ENCODE data around the gene CCDC124. TPM values are rescaled to one million over a fixed set of nuclear protein-coding genes. Genes with fewer than 3 reads are reported as not detected.

Gene CCDC124
- total and polyA plus RNA-seq, 4 donors: 15.8 to 59.3 (median 32.1) TPM

DNA sequence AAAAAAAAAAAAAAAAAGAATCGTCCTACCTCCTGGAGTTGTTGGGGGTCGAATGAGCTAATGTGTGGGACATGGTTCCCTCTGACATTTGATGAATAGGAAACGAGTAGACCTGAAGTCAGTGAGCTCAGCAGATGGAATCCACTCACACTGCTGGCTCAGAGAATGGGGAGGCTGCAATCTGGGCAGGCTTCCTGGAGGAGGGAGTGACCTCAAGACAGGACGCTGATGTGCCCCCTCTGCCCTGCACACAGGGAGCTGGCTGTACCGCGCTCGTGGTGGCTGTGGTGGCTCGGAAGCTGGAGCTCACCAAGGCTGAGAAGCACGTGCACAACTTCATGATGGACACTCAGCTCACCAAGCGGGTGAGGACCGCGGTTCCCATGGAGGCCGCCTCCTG lies 55.3 kb downstream of the CCDC124 start:
- TF ChIP-seq FOXA2 (IDR thresholded peaks at IDR 0.05): no peak
- TF ChIP-seq RAD21 (IDR thresholded peaks at IDR 0.05): no peak
- TF ChIP-seq, protein P1, sequence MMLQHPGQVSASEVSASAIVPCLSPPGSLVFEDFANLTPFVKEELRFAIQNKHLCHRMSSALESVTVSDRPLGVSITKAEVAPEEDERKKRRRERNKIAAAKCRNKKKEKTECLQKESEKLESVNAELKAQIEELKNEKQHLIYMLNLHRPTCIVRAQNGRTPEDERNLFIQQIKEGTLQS (IDR thresholded peaks at IDR 0.05): no peak
- no peak for TF ChIP-seq SP1 (IDR thresholded peaks at IDR 0.05)
- TF ChIP-seq EGR1 (IDR thresholded peaks at IDR 0.05; ENCODE audit: low read depth in 2 of 2): no peak
- TF ChIP-seq JUND (IDR thresholded peaks at IDR 0.05): no peak
- TF ChIP-seq HNF4G (IDR thresholded peaks at IDR 0.05): no peak
- no peak for TF ChIP-seq REST (IDR thresholded peaks at IDR 0.05)
- TF ChIP-seq NR2F2 (IDR thresholded peaks at IDR 0.05): no peak
- no peak for TF ChIP-seq HNF4A (conservative IDR thresholded peaks at IDR 0.05)
- no peak for TF ChIP-seq MAX (IDR thresholded peaks at IDR 0.05)
- TF ChIP-seq YY1 (IDR thresholded peaks at IDR 0.05): no peak
- no peak for TF ChIP-seq TAF1 (conservative IDR thresholded peaks at IDR 0.05)
- TF ChIP-seq CTCF (IDR thresholded peaks at IDR 0.05; ENCODE audit: low read depth, low read length, missing input control): no peak
- TF ChIP-seq ZBTB33 (IDR thresholded peaks at IDR 0.05): no peak
- TF ChIP-seq FOXA1 (IDR thresholded peaks at IDR 0.05): no peak
- no peak for TF ChIP-seq RXRA (IDR thresholded peaks at IDR 0.05)
- H3K27ac ChIP-seq (ENCODE audit: low read depth in 1 of 2, low read length in 2 of 2): no peak overlapping the region

More for the DNA sequence above, 55.3 kb downstream of the CCDC124 start:
- Histone ChIP-seq H3K4me3 (ENCODE audit: low read depth in 1 of 3, low read length in 3 of 3) (no peak overlapping the region), H3K9me3 (ENCODE audit: control insufficient read depth in 4 of 4, low read length in 3 of 4) (no peaks in the 10 kb centered on the region), H3K36me3 (ENCODE audit: control insufficient read depth in 4 of 4, insufficient read depth in 3 of 4, low read depth in 1 of 4, low read length in 3 of 4) (no peaks in the 10 kb centered on the region), H3K4me1 (ENCODE audit: control insufficient read depth in 4 of 4, insufficient read depth in 4 of 4, low read length in 3 of 4) (no peaks in the 10 kb centered on the region), H3K9ac (ENCODE audit: low read depth in 1 of 2, low read length in 2 of 2) (no peak overlapping the region), H3K27me3 (ENCODE audit: control insufficient read depth in 4 of 4, insufficient read depth in 4 of 4, low read length in 3 of 4) (no peaks in the 10 kb centered on the region)
- 93% methylated on average over 13 of the region's 13 CpGs for whole genome bisulfite sequencing
- DNase-seq (ENCODE audit: low spot score): no peak

All from liver (tissue), 9 donors.